Stomach (tissue), 9 donors: ENCODE data around the gene KLHDC8B. TPM values are rescaled to one million over a fixed set of nuclear protein-coding genes. Genes with fewer than 3 reads are reported as not detected.
A peak's percentile ranks its signal among the peaks of the same experiment; 100 is the strongest.

Experiments
- DNase-seq, 2 donors: peaks; one replicate each; pipeline versions ENCODE4 v3.0.0 to v3.0.0-alpha.2; 2013 to 2019
- H3K27ac ChIP-seq, 5 donors: fragments of 200-600 bp in 4 of 5; sonication (generic) in 4 of 5; one replicate each; pipeline ENCODE4 v1.5.1; 2013 to 2019; ENCODE audit warnings: mild to moderate bottlenecking in 1 of 5, moderate library complexity in 1 of 5
- H3K27me3 ChIP-seq, 3 donors: fragments of 200-600 bp; sonication (generic); one replicate each; pipeline ENCODE4 v1.5.1; 2017 to 2019; ENCODE audit warnings: mixed run types in 1 of 3
- H3K36me3 ChIP-seq, 4 donors: fragments of 200-600 bp; sonication (generic); 1 replicate in 3 of 4; 2 replicates in 1 of 4; pipeline ENCODE4 v1.5.1; 2016 to 2019
- H3K4me1 ChIP-seq, 4 donors: fragments of 200-600 bp; sonication (generic); one replicate each; pipeline ENCODE4 v1.5.1; 2016 to 2019
- H3K4me3 ChIP-seq, 4 donors: fragments of 200-600 bp; sonication (generic) in 3 of 4; one replicate each; pipeline ENCODE4 v1.5.1; 2016 to 2019; ENCODE audit warnings: mild to moderate bottlenecking in 1 of 4
- H3K9me3 ChIP-seq, 4 donors: fragments of 200-600 bp; sonication (generic); one replicate each; pipeline ENCODE4 v1.5.1; 2016 to 2019
- EP300 ChIP-seq: sonication (generic); formaldehyde crosslinking; IDR thresholded peaks from one replicate; pipeline ENCODE4 v1.6.1; 2017; ENCODE audit warnings: antibody characterized with exemption
- POLR2A ChIP-seq, 4 donors: fragments of 450-650 bp; IDR thresholded peaks; one replicate each; pipeline ENCODE4 v1.6.1; 2016; ENCODE audit warnings: antibody characterized with exemption in 4 of 4, control low read depth in 2 of 4, mild to moderate bottlenecking in 1 of 4, moderate library complexity in 1 of 4
- POLR2AphosphoS5 ChIP-seq, 3 donors: sonication (generic); formaldehyde crosslinking; IDR thresholded peaks; one replicate each; pipeline ENCODE4 v1.6.1; 2016; ENCODE audit warnings: antibody characterized with exemption in 3 of 3
- WGBS, 5 donors: extraction: QIAGEN DNeasy Blood & Tissue Kit in 3 of 5; methylation state at CpG; one replicate each; pipeline versions ENCODE4 v1.1.5 to v1.1.7; 2013 to 2018; 5-methylcytosine and 5-hydroxymethylcytosine counted together
- intact Hi-C: fragments of 100-400 bp; cut with DNase I; formaldehyde crosslinking; loops from one replicate; pipeline ENCODE4 v1.15.1; 2023; ENCODE audit warnings: low total_unique reads
- polyA plus RNA-seq, 3 donors: library from polyadenylated mRNA; stranded (reverse); fragments of 200-250 nt; gene quantifications; one replicate each; pipeline ENCODE4 v1.2.3, GENCODE V29; 2013
- total RNA-seq, 5 donors: library from RNA; depleted of rRNA; stranded (reverse); fragments of >200 nt; gene quantifications; one replicate each; pipeline versions ENCODE4 v1.1.0 to v1.2.3, GENCODE V29; 2014 to 2016
- TF ChIP-seq, protein P1 (sequence below), 7 experiments: fragments of 450-650 bp in 4 of 7; fragments of 200-600 bp in 3 of 7; sonication (generic) in 3 of 7; IDR thresholded peaks; one replicate each; pipeline ENCODE4 v1.5.1; 2016 to 2019; ENCODE audit warnings: antibody characterized with exemption in 7 of 7, control low read depth in 2 of 7, mild to moderate bottlenecking in 1 of 7
- donor health status: healthy with polysubstance abuse.
- donor health status: Bipolar disorder and iron deficiency.
- donor health status: healthy.

Gene KLHDC8B
- total and polyA plus RNA-seq, 8 donors, result 11.6 to 41.1 (median 19.1) TPM

GRCh38 chr3:49166752-49167556 is 4.4 kb upstream of the KLHDC8B start:
- TF ChIP-seq POLR2AphosphoS5 (IDR thresholded peaks at IDR 0.05), result no peak
- TF ChIP-seq, protein P1, sequence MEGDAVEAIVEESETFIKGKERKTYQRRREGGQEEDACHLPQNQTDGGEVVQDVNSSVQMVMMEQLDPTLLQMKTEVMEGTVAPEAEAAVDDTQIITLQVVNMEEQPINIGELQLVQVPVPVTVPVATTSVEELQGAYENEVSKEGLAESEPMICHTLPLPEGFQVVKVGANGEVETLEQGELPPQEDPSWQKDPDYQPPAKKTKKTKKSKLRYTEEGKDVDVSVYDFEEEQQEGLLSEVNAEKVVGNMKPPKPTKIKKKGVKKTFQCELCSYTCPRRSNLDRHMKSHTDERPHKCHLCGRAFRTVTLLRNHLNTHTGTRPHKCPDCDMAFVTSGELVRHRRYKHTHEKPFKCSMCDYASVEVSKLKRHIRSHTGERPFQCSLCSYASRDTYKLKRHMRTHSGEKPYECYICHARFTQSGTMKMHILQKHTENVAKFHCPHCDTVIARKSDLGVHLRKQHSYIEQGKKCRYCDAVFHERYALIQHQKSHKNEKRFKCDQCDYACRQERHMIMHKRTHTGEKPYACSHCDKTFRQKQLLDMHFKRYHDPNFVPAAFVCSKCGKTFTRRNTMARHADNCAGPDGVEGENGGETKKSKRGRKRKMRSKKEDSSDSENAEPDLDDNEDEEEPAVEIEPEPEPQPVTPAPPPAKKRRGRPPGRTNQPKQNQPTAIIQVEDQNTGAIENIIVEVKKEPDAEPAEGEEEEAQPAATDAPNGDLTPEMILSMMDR (IDR thresholded peaks at IDR 0.05), result no peak
- no peak for TF ChIP-seq EP300
- TF ChIP-seq POLR2A (IDR thresholded peaks at IDR 0.05), result no peak
- Histone ChIP-seq H3K9me3 (no peaks in the 10 kb centered on the region), H3K4me1 (peaks cover 27 to 53% (median 43%) of the 10 kb centered on the region in 4 donors), H3K36me3 (peaks cover 21 to 25% (median 23%) of the 10 kb centered on the region in 4 donors), H3K27ac (peak overlapping the region in 4 of 5 donors; percentile 88 to 95 (median 92)), H3K27me3 (no peaks in the 10 kb centered on the region), H3K4me3 (peak overlapping the region; percentile 94 to 100 (median 99))
- DNase-seq, result no peak
- intact Hi-C loops, result loop anchor here (10.0 kb wide), 1 partner anchor 278 kb away; no protein-coding TSS in a partner anchor
- 89 to 95% (median 93%) methylated on average over 6 of the region's 6 CpGs for WGBS, 5 donors

DNA sequence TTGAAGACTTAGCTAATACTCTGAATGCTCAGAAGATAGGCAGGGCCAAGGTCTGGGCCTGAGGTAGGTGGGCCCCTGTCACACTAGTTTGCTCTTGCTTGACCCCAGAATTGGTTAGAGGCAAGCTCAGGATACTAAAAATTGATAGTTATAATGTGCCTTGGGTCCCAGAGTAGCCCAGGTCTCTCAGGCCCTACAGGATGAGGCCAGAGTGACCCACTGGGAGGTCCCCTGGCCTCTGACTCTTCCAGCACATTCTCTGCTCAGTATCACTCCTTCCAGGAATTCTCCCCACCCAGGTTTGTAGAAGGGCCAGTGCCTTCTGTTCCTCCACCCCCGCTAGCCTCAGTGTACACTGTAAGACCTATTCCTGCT is 667 bp upstream of the KLHDC8B start:
- TF ChIP-seq EP300 (no peak), POLR2AphosphoS5 (IDR thresholded peaks at IDR 0.05) (no peak), POLR2A (IDR thresholded peaks at IDR 0.05) (no peak)
- TF ChIP-seq, protein P1 (IDR thresholded peaks at IDR 0.05), result no peak
- 0 to 17% (median 6%) methylated on average over 1 of the region's 1 CpG for WGBS, 5 donors
- Histone ChIP-seq H3K36me3 (peaks cover 4 to 20% (median 17%) of the 10 kb centered on the region in 4 donors), H3K9me3 (no peaks in the 10 kb centered on the region), H3K4me3 (peak overlapping the region; percentile 66 to 85 (median 76)), H3K27me3 (no peaks in the 10 kb centered on the region), H3K27ac (peak overlapping the region in 4 of 5 donors; percentile 82 to 90 (median 84)), H3K4me1 (peaks cover 30 to 54% (median 51%) of the 10 kb centered on the region in 4 donors)
- DNase-seq, result no peak
- intact Hi-C loops, result no loop called here

DNA sequence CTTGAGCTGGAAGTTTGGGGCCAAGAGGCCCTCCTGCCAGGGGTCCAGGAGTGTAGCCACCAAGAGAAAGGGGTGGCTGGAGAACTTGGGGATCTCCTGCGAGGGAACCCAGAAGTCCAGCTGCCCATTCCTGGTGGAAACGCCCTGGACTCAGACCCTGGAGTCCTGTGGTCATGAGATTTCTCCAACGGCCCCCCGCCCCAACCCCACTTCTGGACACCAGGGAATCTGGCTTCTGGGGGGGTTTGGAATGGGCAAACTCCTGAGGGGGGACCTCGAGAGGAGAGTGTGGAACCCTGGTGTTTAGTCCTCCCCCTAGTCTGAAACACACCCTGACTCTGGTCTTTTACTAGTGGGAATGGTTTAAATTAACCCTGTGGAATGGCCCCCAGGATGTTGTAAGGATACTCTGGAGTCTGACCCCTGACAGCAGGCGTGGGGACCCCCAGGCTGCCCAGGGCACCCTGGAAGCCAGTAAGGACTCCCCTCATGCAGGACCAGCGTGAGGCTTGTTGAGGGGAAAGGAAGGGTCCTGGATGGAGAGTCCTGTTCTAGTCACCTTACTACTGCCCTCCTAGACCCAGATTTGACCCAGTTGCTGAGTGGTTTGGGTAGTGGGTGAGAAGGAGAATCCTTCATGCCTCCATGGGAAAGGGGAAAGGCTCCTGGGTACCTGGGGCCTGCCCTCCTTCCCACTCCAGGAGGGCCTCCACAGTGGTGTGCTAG is 540 bp downstream of the KLHDC8B start:
- DNase-seq, result no peak
- H3K4me1 ChIP-seq, result peaks cover 23 to 52% (median 43%) of the 10 kb centered on the region in 4 donors
- H3K9me3 ChIP-seq, result no peaks in the 10 kb centered on the region
- 21 to 27% (median 23%) methylated on average over 7 of the region's 7 CpGs for WGBS, 5 donors
- peaks cover 4 to 32% (median 27%) of the 10 kb centered on the region in 4 donors for H3K36me3 ChIP-seq
- peak overlapping the region; percentile 66 to 85 (median 76) for H3K4me3 ChIP-seq
- intact Hi-C loops, result no loop called here
- H3K27ac ChIP-seq, result peak overlapping the region; percentile 31 to 90 (median 83)
- H3K27me3 ChIP-seq, result no peaks in the 10 kb centered on the region
- TF ChIP-seq POLR2A (IDR thresholded peaks at IDR 0.05), result no peak
- TF ChIP-seq EP300, result no peak
- no peak for TF ChIP-seq POLR2AphosphoS5 (IDR thresholded peaks at IDR 0.05)

GRCh38 chr3:49172551-49173041 is 1.2 kb downstream of the KLHDC8B start:
- peak overlapping the region in 4 of 5 donors; percentile 82 to 90 (median 84) for H3K27ac ChIP-seq
- intact Hi-C loops, result no loop called here
- TF ChIP-seq EP300 (no peak), POLR2A (IDR thresholded peaks at IDR 0.05) (no peak), POLR2AphosphoS5 (IDR thresholded peaks at IDR 0.05) (no peak)
- TF ChIP-seq, protein P1 (IDR thresholded peaks at IDR 0.05), result no peak
- peak overlapping the region; percentile 66 to 85 (median 76) for H3K4me3 ChIP-seq
- peak in 1 of 2 donors; percentile 23 for DNase-seq
- H3K27me3 ChIP-seq, result no peaks in the 10 kb centered on the region
- 54 to 70% (median 66%) methylated on average over 4 to 7 of the region's 7 CpGs for WGBS, 5 donors
- H3K4me1 ChIP-seq, result peaks cover 23 to 52% (median 43%) of the 10 kb centered on the region in 4 donors
- H3K36me3 ChIP-seq, result peaks cover 4 to 38% (median 31%) of the 10 kb centered on the region in 4 donors
- no peaks in the 10 kb centered on the region for H3K9me3 ChIP-seq
